Upper lobe of right lung (tissue), 1 donor: Measurements from ENCODE around the gene KIAA0930. TPM values are rescaled to one million over a fixed set of nuclear protein-coding genes. Genes with fewer than 3 reads are reported as not detected.

Experiments
- ATAC-seq: fragments of 200-7000 bp; cut with Tn5 transposase; one replicate; pipeline ENCODE4 v1.9.1; 2020; ENCODE audit warnings: mild to moderate bottlenecking, moderate library complexity
- DNase-seq: peaks from one replicate; pipeline ENCODE4 v3.0.0-alpha.2; 2020
- H3K27ac ChIP-seq: fragments of 200-600 bp; one replicate; pipeline ENCODE4 v1.8.0; 2022
- H3K27me3 ChIP-seq: fragments of 200-600 bp; one replicate; pipeline ENCODE4 v1.8.0; 2022; ENCODE audit warnings: mild to moderate bottlenecking
- H3K36me3 ChIP-seq: fragments of 200-600 bp; one replicate; pipeline ENCODE4 v1.8.0; 2022
- H3K4me1 ChIP-seq: fragments of 200-600 bp; one replicate; pipeline ENCODE4 v1.8.0; 2022
- H3K4me3 ChIP-seq: fragments of 200-600 bp; one replicate; pipeline ENCODE4 v1.8.0; 2022; ENCODE audit warnings: mild to moderate bottlenecking
- H3K9me3 ChIP-seq: fragments of 200-600 bp; one replicate; pipeline ENCODE4 v1.8.0; 2022
- CTCF ChIP-seq: fragments of 200-600 bp; IDR thresholded peaks from one replicate; pipeline ENCODE4 v1.8.0; 2022; ENCODE audit warnings: antibody characterized with exemption
- intact Hi-C: fragments of 100-400 bp; cut with DNase I; formaldehyde crosslinking; loops from one replicate; pipeline ENCODE4 v1.11.0; 2022
- total RNA-seq: library from RNA; stranded (reverse); fragmentation: NEBNext Ultra II Directional; extraction: Animal tissue kit (Norgen Biotek cat#: 25700); gene quantifications from one replicate; pipeline ENCODE4 v1.2.1, GENCODE V29; 2021
- donor health status: DM: no; HTN: yes; CAD: no; lungs with severe emphysema.

The KIAA0930 gene
- total RNA-seq, 1 donor from 2014 or later = 79.5 TPM

- DNase-seq = no peak
- intact Hi-C loops = no loop called here
- ATAC-seq = no peak
- Histone ChIP-seq H3K9me3 (no peaks in the 10 kb centered on the region), H3K36me3 (peaks cover 60% of the 10 kb centered on the region), H3K4me1 (no peaks in the 10 kb centered on the region), H3K4me3 (no peak overlapping the region), H3K27me3 (no peaks in the 10 kb centered on the region), H3K27ac (no peak overlapping the region)
- no peak for TF ChIP-seq CTCF
Observed at GRCh38 chr22:45197606-45198462, 42.9 kb downstream of the KIAA0930 start.

GRCh38 chr22:45196926-45197605 lies 43.6 kb downstream of the KIAA0930 start:
- intact Hi-C loops = no loop called here
- no peak for ATAC-seq
- no peaks in the 10 kb centered on the region for H3K4me1 ChIP-seq
- H3K27ac ChIP-seq = no peak overlapping the region
- peaks cover 53% of the 10 kb centered on the region for H3K36me3 ChIP-seq
- no peak for DNase-seq
- no peaks in the 10 kb centered on the region for H3K27me3 ChIP-seq
- no peaks in the 10 kb centered on the region for H3K9me3 ChIP-seq
- no peak overlapping the region for H3K4me3 ChIP-seq
- no peak for TF ChIP-seq CTCF

GRCh38 chr22:45196308-45196707 lies 44.4 kb downstream of the KIAA0930 start:
- Histone ChIP-seq H3K4me3 (no peak overlapping the region), H3K27ac (no peak overlapping the region), H3K27me3 (no peaks in the 10 kb centered on the region), H3K9me3 (no peaks in the 10 kb centered on the region), H3K4me1 (no peaks in the 10 kb centered on the region), H3K36me3 (peaks cover 51% of the 10 kb centered on the region)
- ATAC-seq = no peak
- no peak for DNase-seq
- TF ChIP-seq CTCF = no peak
- intact Hi-C loops = no loop called here

- peaks cover 47% of the 10 kb centered on the region for H3K36me3 ChIP-seq
- H3K27me3 ChIP-seq = no peaks in the 10 kb centered on the region
- no peaks in the 10 kb centered on the region for H3K4me1 ChIP-seq
- H3K9me3 ChIP-seq = no peaks in the 10 kb centered on the region
- TF ChIP-seq CTCF = no peak
- no peak overlapping the region for H3K27ac ChIP-seq
- DNase-seq (no peak), ATAC-seq (no peak)
- no peak overlapping the region for H3K4me3 ChIP-seq
- intact Hi-C loops = no loop called here
Observed at GRCh38 chr22:45195616-45196015, 45.1 kb downstream of the KIAA0930 start.

GRCh38 chr22:45194686-45195085 lies 46.0 kb downstream of the KIAA0930 start:
- no peak for DNase-seq
- no peak for ATAC-seq
- no peaks in the 10 kb centered on the region for H3K27me3 ChIP-seq
- intact Hi-C loops = no loop called here
- H3K4me3 ChIP-seq = no peak overlapping the region
- no peaks in the 10 kb centered on the region for H3K9me3 ChIP-seq
- H3K36me3 ChIP-seq = peaks cover 38% of the 10 kb centered on the region
- no peaks in the 10 kb centered on the region for H3K4me1 ChIP-seq
- H3K27ac ChIP-seq = no peak overlapping the region
- no peak for TF ChIP-seq CTCF
